Measurements from ENCODE around the gene PUM1. TPM values are rescaled to one million over a fixed set of nuclear protein-coding genes. Genes with fewer than 3 reads are reported as not detected.

The PUM1 gene
- total and polyA plus RNA-seq, 10 of the 15 experiments (the other 5 are each of a cell fraction or from before 2014, with no cell fraction given), result 21.4 to 75.3 (median 42.4) TPM

GRCh38 chr1:31005198-31005597 lies 60.3 kb downstream of the PUM1 start:
- no peaks in the 10 kb centered on the region for H3K9me3 ChIP-seq (replicated peaks; ENCODE audit: control insufficient read depth, insufficient read depth, low read length)
- CTCF ChIA-PET, result no interaction called here
- H3K4me2 ChIP-seq (ENCODE audit: control insufficient read depth, insufficient read depth), result no peak overlapping the region
- H4K20me1 ChIP-seq (ENCODE audit: control insufficient read depth, insufficient read depth), result no peaks in the 10 kb centered on the region; the same call in 1 of the 2 replicates
- no peak overlapping the region for H3K27ac ChIP-seq (ENCODE audit: control insufficient read depth, insufficient read depth)
- H2AFZ ChIP-seq (ENCODE audit: control insufficient read depth, low read depth, low read length), result no peak overlapping the region
- DNase-seq (ENCODE audit: low read depth, low spot score) (no peak), FAIRE-seq (no peak), ATAC-seq (no peak)
- POLR2A ChIA-PET, result no interaction called here
- H3K36me3 ChIP-seq (ENCODE audit: control insufficient read depth in 2 of 2, insufficient read depth in 2 of 2, low read length in 1 of 2), result peaks cover 7 to 32% of the 10 kb centered on the region in 2 experiments
- RAD21 ChIA-PET (ENCODE audit: unreplicated experiment), result interaction anchor here (1.2 kb wide), 1 partner anchor 32 kb away, joined by 3 read pairs; no protein-coding TSS in a partner anchor
- intact Hi-C loops (cut with micrococcal nuclease; ENCODE audit: unreplicated experiment), result no loop called here
- in situ Hi-C loops (cut with MboI), result no loop called here
- TSS peak; percentile 7 for BruUV-seq (replicated peaks)
- H3K4me1 ChIP-seq (ENCODE audit: control insufficient read depth, insufficient read depth, low read length), result peaks cover 15% of the 10 kb centered on the region; the same call in 1 of the 2 replicates
- SMC1A ChIA-PET (ENCODE audit: uncharacterized antibody, unreplicated experiment), result interaction anchor here (2.1 kb wide), 1 partner anchor 23 kb away, joined by 4 read pairs; no protein-coding TSS in a partner anchor
- no peak overlapping the region for H3K4me3 ChIP-seq
- peaks cover 59% of the 10 kb centered on the region for H3K79me2 ChIP-seq (ENCODE audit: control insufficient read depth, insufficient read depth, low read length)
- no peak overlapping the region for H3K9ac ChIP-seq (ENCODE audit: control insufficient read depth, insufficient read depth, low read length)
- H3K27me3 ChIP-seq (replicated peaks in 1 of 2; ENCODE audit: control insufficient read depth in 2 of 2, insufficient read depth in 2 of 2, low read length in 1 of 2), result no peaks in the 10 kb centered on the region
- WGBS (ENCODE audit: insufficient coverage, insufficient replicate concordance, low lambda C conversion rate, missing lambda C conversion rate), result 33% methylated on average over 3 of the region's 3 CpGs
- TF ChIP-seq EZH2 (IDR thresholded peaks at IDR 0.05; ENCODE audit: borderline replicate concordance, control insufficient read depth, low read depth, low read length) (no peak), ZNF24 (IDR thresholded peaks at IDR 0.05) (no peak), ESRRA (IDR thresholded peaks at IDR 0.05; ENCODE audit: low read length) (no peak), MEF2A (IDR thresholded peaks at IDR 0.05; ENCODE audit: insufficient read depth, low read depth, low read length) (no peak), YY1 (IDR thresholded peaks at IDR 0.05; ENCODE audit: low read depth, low read length) (no peak), ZBED1 (IDR thresholded peaks at IDR 0.05; ENCODE audit: borderline replicate concordance) (no peak), IKZF2 (IDR thresholded peaks at IDR 0.05) (no peak), SMC3 (IDR thresholded peaks at IDR 0.05; ENCODE audit: borderline replicate concordance, low read length) (no peak), RFX5 (IDR thresholded peaks at IDR 0.05; ENCODE audit: low read depth, low read length) (no peak), HDGF (IDR thresholded peaks at IDR 0.05) (no peak), EGR1 (IDR thresholded peaks at IDR 0.05; ENCODE audit: borderline replicate concordance in 1 of 2, low read depth in 2 of 2, low read length in 2 of 2) (no peak)

Measured in GM12878 (cell line).